GM19397 (cell line): ENCODE results near the gene ATG5.
"Not testable (repeated sequence)": the region's sequence is repeated elsewhere in the genome, so short reads cannot be mapped to it uniquely, and the experiment has no call there.

Source experiments
- ATAC-seq: cut with Tn5 transposase; IDR thresholded peaks from one replicate; pipeline ENCODE4 v1.9.1; 2021; ENCODE audit warnings: mild to moderate bottlenecking, moderate library complexity; ENCODE audit not compliant: unreplicated experiment

The ATG5 gene

DNA sequence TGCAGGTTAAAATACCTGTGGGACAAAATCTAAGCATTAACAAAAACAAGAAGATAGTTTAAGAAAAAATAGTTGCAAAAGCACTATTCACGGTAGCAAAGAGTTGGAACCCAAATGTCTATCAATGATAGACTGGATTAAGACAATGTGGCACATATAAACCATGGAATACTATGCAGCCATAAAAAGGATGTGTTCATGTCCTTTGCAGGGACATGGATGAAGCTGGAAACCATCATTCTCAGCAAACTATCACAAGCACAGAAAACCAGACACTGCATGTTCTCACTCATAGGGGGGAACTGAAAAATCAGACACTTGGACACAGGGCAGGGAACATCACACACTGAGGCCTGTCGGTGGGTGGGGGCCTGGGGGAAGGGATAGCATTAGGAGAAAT is 65.8 kb downstream of the ATG5 start:
- not testable (repeated sequence) for ATAC-seq

DNA sequence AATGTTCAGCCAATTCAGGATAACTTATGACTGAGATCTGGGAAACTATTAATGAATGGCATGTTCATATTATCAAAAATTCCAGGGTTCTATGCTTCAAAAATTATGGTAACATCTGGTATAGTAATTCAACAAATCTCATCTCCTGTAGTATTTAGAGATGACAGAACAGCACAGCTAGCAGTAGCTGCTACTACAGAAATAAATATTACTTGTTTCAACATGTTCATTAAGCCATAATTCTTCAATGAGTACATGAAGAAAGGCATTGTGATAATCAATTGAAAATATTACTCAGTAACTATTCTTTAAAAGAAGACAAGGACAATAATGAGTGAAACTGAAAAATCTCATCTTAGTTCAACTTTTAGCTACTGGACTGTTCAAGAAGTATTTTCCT is 66.8 kb downstream of the ATG5 start:
- ATAC-seq, result no peak

DNA sequence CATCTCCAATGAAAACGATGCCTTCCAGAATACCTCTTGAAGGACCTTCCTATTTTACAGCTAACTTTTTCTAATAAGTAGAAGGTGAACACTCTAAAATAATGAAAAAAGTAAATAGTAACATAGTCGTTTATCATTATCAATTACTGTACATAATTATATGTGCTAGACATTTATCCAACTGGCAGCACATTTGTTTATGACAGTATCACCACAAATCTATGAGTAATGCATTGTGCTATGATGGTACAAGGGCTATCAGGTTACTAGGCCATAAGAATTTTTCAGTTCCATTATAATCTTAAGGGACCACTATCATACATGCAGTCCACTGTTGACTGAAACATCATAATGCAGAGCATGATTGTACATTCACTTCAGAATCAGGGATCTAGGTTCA is 68.4 kb downstream of the ATG5 start:
- no peak for ATAC-seq

DNA sequence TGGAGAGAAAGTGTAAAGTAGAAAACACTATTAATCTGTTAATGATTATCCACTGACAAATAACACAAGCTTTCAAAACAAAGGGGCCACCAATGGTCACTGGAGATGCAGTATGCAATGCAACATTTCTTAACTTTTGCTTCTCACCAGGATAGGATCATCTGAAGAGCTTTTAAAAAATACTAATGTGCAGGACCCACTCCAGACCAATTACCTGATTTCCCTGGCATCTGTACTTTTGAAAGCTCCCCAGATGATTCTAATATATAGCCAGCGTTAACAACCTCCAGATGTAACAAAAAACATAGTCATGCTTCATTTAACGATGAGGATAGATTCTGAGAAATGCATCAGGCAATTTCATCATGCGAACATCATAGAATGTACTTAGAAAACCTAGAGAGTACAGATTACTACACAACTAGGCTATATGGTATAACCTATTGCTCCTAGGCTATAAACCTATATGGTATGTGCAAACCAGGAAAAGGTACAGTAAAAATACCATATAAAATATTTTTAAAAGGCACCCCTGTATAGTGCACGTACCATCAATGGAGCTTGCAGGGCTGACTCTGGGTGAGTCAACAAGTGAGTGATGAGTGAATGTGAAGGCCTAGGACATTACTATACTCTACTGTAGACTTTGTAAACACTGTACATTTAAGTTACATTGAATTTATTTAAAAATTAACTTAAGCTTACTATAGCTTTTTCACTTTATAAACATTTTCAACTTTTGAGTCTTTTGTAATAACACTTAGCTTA is 69.2 kb downstream of the ATG5 start:
- no peak for ATAC-seq

DNA sequence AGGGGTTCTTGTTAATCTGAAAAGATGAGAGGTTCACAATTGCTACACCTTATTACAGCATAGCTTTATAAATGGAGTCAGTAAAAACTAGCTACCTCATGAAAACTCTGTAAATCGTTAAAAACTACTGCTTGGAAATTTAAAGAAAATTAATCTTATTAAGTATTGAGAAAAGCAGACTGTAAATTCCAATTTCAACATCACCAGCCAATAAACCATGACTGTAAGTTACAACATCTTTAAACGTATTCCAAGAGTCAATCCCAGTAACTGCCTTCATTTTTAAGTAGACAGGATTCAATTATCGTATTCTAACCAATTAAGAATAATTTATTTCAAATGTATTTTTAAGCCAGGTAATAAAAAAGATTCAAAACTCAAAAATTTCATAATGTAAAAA is 70.3 kb downstream of the ATG5 start:
- ATAC-seq, result no peak

- no peak for ATAC-seq
Measured at GRCh38 chr6:106254636-106255035, 70.9 kb downstream of the ATG5 start.

DNA sequence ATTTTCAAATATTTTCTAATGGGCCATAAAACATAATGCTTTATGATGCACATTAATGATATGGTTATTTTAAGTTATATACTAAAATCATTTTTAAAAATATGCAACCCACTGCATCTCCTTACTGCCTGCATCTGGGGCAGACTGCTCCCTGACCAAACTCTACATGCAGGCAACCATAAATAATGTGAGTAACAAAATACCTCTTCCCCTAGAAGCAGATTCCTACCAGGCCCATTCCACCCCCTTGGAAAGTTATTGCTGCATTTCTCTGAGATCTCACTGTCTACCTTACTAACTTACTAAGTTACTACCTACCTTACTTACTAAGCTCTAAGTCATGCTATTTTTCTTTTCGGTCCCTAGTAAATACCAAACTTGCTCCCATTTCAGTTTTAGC is 71.8 kb downstream of the ATG5 start:
- ATAC-seq, result no peak

GRCh38 chr6:106253172-106253571 is 72.4 kb downstream of the ATG5 start:
- no peak for ATAC-seq

- no peak for ATAC-seq
Measured at GRCh38 chr6:106252687-106253086, 72.9 kb downstream of the ATG5 start.

GRCh38 chr6:106251531-106252255 is 73.9 kb downstream of the ATG5 start:
- ATAC-seq, result not testable (repeated sequence)

DNA sequence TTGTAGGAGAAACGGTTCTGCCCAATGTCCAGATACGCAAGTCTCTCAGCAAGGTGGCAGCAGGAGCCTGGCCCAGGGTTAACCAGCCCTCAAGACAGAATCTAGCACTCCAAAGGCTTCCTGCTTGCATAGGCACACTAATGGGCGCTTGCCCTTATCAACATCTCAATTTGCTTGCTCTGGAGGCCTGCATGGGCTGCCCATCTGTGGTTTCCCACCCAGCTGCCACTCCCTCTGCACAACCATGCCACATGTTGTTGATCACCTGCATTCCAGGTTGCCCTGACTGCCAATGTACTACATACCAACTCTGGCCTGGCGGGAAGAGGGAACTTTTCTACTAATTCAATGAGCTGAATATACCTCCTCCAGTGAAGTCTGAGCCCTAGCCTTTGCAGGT is 74.6 kb downstream of the ATG5 start:
- no peak for ATAC-seq

- no peak for ATAC-seq
Measured at GRCh38 chr6:106249658-106250057, 75.9 kb downstream of the ATG5 start.

DNA sequence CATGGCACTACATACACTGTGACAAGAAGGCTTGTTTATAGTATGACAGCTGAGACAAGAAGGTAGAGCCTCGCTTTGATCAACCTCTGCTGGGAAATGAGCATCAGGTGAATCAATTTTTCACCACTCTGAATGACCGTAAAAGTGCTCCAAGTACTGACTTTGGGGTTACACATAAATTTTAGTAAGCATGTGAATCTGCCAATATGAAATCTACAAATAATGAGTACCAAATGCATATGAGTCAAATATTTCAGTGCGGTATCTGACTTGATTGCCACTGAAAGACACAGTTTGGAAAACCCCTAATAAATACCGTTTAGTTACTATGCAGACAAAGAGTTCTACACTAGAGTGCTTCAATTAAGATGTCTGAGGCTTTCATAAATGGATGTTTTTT is 77.8 kb downstream of the ATG5 start:
- no peak for ATAC-seq

GRCh38 chr6:106247293-106247692 is 78.3 kb downstream of the ATG5 start:
- no peak for ATAC-seq

DNA sequence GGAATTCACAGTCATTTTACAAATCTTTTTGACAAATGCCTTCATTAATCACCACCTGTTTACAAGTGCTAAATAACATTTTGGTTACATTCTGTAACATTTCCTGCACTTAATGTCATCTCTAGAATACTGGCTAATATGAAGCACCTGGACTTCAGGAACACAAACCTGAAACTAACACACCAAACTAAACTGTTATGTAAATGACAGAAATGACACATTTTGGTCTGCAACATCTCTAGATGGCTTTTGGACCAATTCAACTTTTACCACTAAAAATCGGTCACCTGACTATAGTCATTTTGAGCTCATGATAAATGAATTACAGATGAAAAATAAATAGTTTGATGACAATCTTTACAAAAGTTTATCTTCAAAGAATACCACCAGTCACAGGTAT is 80.6 kb downstream of the ATG5 start:
- ATAC-seq, result peak; percentile 59

DNA sequence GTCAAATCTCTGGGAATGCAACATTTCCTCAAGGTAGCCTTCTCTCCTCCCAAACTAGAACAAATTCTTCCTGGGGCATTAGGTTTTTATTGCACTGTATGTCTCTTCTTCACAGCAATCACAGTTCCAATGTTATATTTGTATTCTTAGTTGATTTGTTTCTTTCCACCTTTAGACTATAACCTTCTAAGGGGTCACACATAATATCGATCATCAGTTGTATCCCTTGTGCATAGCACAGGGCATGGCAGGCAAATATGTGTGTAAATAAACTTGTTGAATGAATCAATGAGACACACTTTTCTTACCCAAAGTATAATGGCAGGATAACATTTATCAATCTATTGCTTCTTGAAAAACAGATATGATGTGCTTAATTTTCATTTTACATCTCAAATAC is 81.0 kb downstream of the ATG5 start:
- ATAC-seq, result peak; percentile 5

DNA sequence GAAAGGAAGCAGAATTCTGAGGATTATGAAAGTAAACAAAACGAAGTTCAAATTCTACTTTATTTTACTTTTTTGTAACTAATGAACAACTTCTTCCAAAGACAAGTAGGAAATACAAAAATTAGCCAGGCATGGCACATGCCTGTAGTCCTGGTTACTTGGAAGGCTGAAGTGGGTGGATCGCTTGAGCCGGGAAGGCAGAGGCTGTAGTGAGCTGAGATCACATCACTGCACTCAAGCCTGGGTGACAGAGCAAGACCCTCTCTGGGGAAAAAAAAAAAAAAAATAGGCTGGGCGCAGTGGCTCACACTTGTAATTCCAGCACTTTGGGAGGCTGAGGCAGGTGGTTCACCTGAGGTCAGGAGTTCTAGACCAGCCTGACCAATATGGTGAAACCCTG is 82.3 kb downstream of the ATG5 start:
- ATAC-seq, result no peak

GRCh38 chr6:106241498-106241897 is 84.1 kb downstream of the ATG5 start:
- no peak for ATAC-seq

GRCh38 chr6:106237286-106237685 is 88.3 kb downstream of the ATG5 start:
- ATAC-seq, result no peak

GRCh38 chr6:106229876-106230445 is 95.6 kb downstream of the ATG5 start:
- ATAC-seq, result not testable (repeated sequence)

DNA sequence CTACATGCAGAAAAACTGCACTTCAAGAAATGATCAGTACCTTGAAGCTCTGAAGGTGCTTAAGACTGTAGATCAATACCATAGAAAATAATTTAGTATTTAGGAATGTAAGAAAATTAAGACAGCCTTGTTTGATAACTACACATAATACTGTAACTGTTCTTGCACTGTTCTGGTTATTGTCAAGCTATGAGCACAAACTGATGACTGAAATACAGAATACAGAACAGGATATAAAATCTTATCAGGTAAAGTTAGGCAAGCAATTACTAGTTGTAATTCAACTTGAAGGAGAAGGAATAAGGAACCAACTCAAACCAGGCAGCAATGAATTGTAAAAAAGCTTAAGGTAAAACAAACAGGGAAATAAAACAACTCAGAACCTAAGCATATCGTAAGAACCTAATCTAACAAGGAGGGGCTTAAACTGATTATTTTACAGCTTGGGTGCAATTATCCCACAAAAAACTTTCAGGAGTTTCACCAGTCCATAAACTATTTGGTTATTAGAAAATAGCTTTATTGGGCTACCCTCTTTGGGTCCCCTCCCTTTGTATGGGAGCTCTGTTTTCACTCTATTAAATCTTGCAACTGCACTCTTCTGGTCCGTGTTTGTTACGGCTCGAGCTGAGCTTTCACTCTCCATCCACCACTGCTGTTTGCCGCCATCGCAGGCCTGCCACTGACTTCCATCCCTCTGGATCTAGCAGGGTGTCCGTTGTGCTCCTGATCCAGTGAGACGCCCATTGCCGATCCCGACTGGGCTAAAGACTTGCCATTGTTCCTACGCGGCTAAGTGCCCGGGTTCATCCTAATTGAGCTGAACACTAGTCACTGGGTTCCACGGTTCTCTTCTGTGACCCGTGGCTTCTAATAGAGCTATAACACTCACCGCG is 97.7 kb downstream of the ATG5 start:
- ATAC-seq, result no peak
